Measurements from ENCODE around the gene SSR3.

SSR3 gene

GRCh38 chr3:156535162-156535627 lies 19.7 kb downstream of the SSR3 start:
- no peak for FAIRE-seq

- no peak for FAIRE-seq
Observed at GRCh38 chr3:156533205-156533604, 21.7 kb downstream of the SSR3 start.

GRCh38 chr3:156532730-156533129 lies 22.2 kb downstream of the SSR3 start:
- FAIRE-seq, result no peak

GRCh38 chr3:156530980-156531379 lies 23.9 kb downstream of the SSR3 start:
- FAIRE-seq, result no peak

- no peak for FAIRE-seq
Observed at GRCh38 chr3:156527060-156527459, 27.9 kb downstream of the SSR3 start.

- no peak for FAIRE-seq
Observed at GRCh38 chr3:156525808-156526207, 29.1 kb downstream of the SSR3 start.

GRCh38 chr3:156522673-156523072 lies 32.2 kb downstream of the SSR3 start:
- no peak for FAIRE-seq

GRCh38 chr3:156519758-156520162 lies 35.2 kb downstream of the SSR3 start:
- no peak for FAIRE-seq

- FAIRE-seq, result no peak
Observed at GRCh38 chr3:156518726-156519125, 36.2 kb downstream of the SSR3 start.

GRCh38 chr3:156516961-156517360 lies 38.0 kb downstream of the SSR3 start:
- FAIRE-seq, result no peak

- no peak for FAIRE-seq
Observed at GRCh38 chr3:156516284-156516683, 38.6 kb downstream of the SSR3 start.

GRCh38 chr3:156513619-156514018 lies 41.3 kb downstream of the SSR3 start:
- FAIRE-seq, result no peak

GRCh38 chr3:156511987-156512677 lies 42.8 kb downstream of the SSR3 start:
- FAIRE-seq, result no peak

GRCh38 chr3:156509189-156510174 lies 45.4 kb downstream of the SSR3 start:
- no peak for FAIRE-seq

GRCh38 chr3:156507285-156507684 lies 47.6 kb downstream of the SSR3 start:
- no peak for FAIRE-seq

GRCh38 chr3:156498307-156498706 lies 56.6 kb downstream of the SSR3 start:
- no peak for FAIRE-seq

- FAIRE-seq, result no peak
Observed at GRCh38 chr3:156497326-156497725, 57.6 kb downstream of the SSR3 start.

- FAIRE-seq, result no peak
Observed at GRCh38 chr3:156495816-156496215, 59.1 kb downstream of the SSR3 start.

GRCh38 chr3:156493887-156494286 lies 61.0 kb downstream of the SSR3 start:
- FAIRE-seq, result no peak

- FAIRE-seq, result no peak
Observed at GRCh38 chr3:156492801-156493261, 62.1 kb downstream of the SSR3 start.

GRCh38 chr3:156491192-156491591 lies 63.7 kb downstream of the SSR3 start:
- FAIRE-seq, result no peak
